Stimulated activated CD4-positive, alpha-beta T cell treated with anti-CD3 and anti-CD28 coated beads, Interleukin-2, amount 100 ng/mL, for 4 hours (primary cell): ENCODE results near the gene DNAH6.
"Not testable (repeated sequence)": the region's sequence is repeated elsewhere in the genome, so short reads cannot be mapped to it uniquely, and the experiment has no call there.

Experiments
- DNase-seq: peaks from one replicate; pipeline ENCODE4 v3.0.0-alpha.2; 2020; ENCODE audit warnings: low read depth

DNAH6 gene

DNA sequence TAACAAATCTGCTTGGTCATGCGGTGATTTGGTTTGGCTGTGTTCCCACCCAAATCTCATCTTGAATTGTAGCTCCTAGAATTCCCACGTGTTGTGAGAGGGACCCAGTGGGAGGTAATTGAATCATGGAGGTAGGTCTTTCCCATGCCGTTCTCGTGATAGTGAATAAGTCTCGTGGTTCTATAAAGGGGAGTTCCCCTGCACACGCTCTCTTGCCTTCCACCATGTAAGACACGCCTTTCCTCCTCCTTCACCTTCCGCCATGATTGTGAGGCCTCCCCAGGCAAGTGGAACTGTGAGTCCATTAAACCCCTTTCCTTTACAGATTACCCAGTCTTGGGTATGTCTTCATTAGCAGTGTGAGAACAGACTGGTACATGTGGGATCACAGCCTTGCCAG is 327.8 kb downstream of the DNAH6 start:
- no peak for DNase-seq

- peak; percentile 56 for DNase-seq
Measured at GRCh38 chr2:84846041-84846663, 329.9 kb downstream of the DNAH6 start.

DNA sequence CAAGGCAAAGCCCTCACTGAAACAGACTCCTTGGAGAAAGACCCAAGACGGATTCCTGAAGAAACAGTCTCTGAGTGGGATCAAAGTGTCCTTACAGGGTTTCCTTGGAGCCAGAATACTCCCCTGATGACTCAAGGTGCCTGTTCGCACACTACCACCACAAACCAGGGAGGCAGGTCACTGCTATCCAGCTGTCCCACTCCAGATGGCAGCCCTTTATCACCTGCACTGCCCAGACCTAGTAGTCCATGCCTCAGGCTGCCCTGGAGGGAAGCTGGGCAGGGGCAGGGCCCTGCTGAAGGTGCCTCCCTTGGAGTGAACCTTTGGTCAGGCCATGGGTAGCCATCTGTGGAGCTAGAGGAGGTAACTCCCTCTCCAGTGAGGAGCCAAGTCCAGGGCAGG is 330.4 kb downstream of the DNAH6 start:
- DNase-seq, result no peak

DNA sequence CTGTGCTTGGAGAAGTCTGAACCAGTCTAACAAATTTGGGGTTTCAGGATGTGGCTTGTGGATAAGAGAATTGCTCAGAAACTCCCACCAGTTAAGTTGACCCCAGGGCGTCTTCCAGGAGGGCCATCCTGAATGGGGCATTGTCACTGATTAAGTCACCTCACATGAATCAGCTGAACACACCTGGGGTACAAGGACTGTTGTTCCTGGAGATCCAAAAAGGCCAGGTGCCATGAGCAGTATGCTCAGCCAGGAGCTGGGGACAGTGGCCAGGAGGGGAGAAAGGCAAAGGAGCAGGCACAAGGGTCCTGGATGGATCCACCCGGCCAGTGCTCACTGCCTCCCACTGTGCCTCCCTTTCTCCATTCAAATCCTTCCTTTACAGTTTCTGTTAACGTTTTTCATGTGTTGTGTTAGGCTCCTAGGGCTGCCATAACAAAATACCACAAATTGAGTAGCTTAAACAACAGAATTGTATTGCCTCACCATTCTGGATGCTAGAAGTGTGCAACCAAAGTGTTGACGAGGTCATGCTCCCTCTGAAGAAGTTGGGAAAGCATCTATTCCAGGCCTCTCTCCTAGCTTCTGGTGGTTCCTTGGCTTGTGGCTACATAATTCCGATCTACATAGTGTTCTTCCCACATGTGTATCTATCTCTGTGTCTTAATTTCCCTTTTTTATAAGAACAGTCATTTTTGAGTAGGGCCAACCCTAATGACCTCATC is 331.2 kb downstream of the DNAH6 start:
- no peak for DNase-seq

DNA sequence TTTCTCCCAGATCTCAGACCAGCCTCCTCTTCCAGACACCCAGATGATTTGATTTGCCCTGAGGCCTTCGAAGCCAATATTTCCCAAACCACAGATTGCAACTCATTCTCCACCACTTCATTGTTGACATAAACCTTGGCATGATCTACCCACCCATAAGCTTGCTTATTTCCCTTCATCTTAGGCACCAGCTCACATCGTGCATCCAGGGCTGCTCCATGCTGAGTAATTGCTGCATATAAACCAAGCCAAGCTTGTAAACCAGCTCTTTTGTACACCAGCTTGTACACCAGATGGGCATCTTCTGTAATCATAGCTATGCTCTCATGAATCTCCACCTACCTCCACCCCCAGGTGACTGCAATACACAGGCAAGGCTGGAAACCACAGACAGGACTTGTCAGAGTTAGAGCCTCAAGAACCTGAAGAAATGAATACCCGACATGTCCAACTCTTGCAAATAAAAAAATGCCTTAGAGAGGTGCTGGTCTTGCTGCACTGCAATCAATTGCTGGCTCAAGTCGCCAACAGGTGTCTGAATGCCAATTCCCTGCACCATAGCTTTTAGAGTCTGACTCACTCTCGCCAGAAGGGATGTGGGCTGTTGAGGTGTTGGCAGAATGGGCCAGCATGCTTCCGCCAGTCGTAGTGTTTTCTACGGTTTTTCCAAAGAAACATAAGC is 333.1 kb downstream of the DNAH6 start:
- DNase-seq, result peak; percentile 54

GRCh38 chr2:84850471-84850870 is 334.2 kb downstream of the DNAH6 start:
- DNase-seq, result no peak

- DNase-seq, result no peak
Measured at GRCh38 chr2:84851876-84852275, 335.6 kb downstream of the DNAH6 start.

GRCh38 chr2:84854850-84855249 is 338.6 kb downstream of the DNAH6 start:
- DNase-seq, result no peak

- DNase-seq, result no peak
Measured at GRCh38 chr2:84855731-84856130, 339.4 kb downstream of the DNAH6 start.

DNA sequence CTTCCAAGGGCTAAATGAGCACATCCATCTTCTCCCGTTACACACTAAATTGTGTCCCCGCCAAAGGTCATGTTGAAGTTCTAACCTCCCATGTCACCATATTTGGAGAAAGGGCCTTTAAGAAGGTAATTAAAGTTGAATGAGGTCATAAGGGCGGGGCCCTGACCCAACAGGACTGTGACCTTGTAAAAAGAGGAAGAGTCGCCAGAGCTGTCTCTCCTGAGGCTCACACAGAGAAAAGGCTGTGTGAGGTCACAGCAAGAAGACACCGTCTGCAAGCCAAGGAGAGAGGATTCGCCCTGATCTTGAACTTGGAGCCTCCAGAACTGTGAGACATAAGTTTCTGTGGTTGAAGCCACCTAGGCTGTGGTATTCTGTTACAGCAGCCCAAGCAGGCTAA is 340.5 kb downstream of the DNAH6 start:
- DNase-seq, result no peak

- DNase-seq, result no peak
Measured at GRCh38 chr2:84857566-84857965, 341.3 kb downstream of the DNAH6 start.

- DNase-seq, result no peak
Measured at GRCh38 chr2:84858123-84858522, 341.8 kb downstream of the DNAH6 start.

DNA sequence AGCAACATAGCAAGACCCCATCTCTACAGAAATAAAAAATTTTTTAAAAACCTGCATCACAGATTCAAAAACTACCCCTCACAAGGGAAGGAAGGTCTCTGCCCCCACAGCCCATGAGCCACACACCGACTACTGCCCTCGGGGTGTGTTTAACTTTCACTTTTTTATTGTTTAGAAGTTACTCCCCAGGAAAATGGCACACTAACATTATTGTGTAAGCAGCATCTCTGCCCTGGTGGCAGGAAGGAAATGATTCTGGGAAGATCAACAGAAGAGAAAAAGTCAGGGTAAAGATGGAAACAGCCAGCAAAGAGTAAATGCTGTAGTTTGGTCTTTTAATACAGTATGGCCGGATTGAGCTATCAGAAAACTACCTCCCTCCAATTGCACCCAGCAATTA is 342.6 kb downstream of the DNAH6 start:
- no peak for DNase-seq

- no peak for DNase-seq
Measured at GRCh38 chr2:84861539-84861938, 345.2 kb downstream of the DNAH6 start.

DNA sequence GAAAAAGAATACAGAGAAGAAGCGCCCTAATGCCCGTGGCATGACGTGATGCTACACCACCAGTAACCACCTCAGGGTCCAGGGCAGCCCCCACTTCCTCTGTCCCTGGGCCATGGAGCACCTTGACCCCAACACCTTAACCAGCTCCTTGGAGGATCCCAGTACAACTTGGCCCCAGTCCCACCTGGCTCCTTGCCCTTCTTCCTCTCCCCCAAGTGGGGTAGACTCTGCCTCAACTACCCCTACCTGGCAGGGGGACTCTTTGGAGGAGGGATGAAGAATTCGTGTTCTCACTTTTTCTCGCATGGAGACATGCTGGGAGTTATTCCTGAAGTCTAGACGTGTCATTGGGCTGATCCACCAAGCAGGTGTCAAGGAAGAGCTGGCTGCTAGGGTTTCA is 345.7 kb downstream of the DNAH6 start:
- DNase-seq, result no peak

DNA sequence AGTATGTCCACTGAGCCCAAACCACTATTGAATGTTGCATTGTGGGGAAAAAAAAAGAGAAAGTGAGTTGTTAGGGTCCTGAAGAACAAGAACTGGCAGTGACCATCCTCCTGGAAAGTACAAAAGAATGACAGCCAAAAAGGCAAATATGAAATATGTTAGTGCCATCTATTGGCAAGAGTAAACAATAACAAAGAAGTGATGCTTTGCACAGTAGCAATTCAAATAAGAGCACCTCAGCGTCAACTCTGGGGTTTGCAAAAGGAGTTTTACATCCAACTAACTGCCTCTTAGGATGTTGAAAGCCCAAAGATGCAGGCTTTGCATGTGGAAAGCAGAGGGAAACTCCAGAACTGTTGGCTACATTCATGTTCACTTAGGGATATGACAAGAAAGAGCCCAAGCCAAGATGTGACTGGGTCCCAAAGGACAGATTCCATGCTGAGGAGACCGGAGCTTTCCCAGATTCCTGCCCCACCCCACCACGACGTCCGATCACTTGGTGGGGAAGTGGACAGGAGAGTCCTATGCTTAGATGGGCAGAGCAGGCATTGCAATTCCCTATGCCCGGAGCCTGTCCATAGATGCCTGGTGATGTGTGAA is 349.0 kb downstream of the DNAH6 start:
- no peak for DNase-seq

- DNase-seq, result no peak
Measured at GRCh38 chr2:84866122-84866521, 349.8 kb downstream of the DNAH6 start.

GRCh38 chr2:84868327-84868726 is 352.0 kb downstream of the DNAH6 start:
- not testable (repeated sequence) for DNase-seq
